Nephron progenitor cell (in vitro differentiated cells): Measurements from ENCODE around the gene SIN3A.

Experiments used
- DNase-seq: peaks from one replicate; pipeline ENCODE4 v3.0.0; 2021
- H3K27ac Mint-ChIP-seq: 2 replicates; pipeline ENCODE4 v1.8.0; 2021; ENCODE audit warnings: mild to moderate bottlenecking, moderate library complexity, mixed read lengths
- H3K27me3 Mint-ChIP-seq: 2 replicates; pipeline ENCODE4 v1.8.0; 2021; ENCODE audit warnings: mild to moderate bottlenecking, low read depth, mixed read lengths; ENCODE audit not compliant: poor library complexity
- H3K36me3 Mint-ChIP-seq: 2 replicates; pipeline ENCODE4 v1.8.0; 2021; ENCODE audit warnings: low read depth, mixed read lengths
- H3K4me1 Mint-ChIP-seq: 2 replicates; pipeline ENCODE4 v1.8.0; 2021; ENCODE audit warnings: mixed read lengths
- H3K4me3 Mint-ChIP-seq: 2 replicates; pipeline ENCODE4 v1.8.0; 2021; ENCODE audit warnings: mild to moderate bottlenecking, moderate library complexity, mixed read lengths
- H3K9me3 Mint-ChIP-seq: 2 replicates; pipeline ENCODE4 v1.8.0; 2021; ENCODE audit warnings: mild to moderate bottlenecking, moderate library complexity, mixed read lengths
- TF ChIP-seq, protein P1 (sequence below): fragments of 200-600 bp; sonication (generic); IDR thresholded peaks from 2 replicates; pipeline ENCODE4 v1.5.0; 2021; ENCODE audit warnings: antibody characterized with exemption

SIN3A gene

DNA sequence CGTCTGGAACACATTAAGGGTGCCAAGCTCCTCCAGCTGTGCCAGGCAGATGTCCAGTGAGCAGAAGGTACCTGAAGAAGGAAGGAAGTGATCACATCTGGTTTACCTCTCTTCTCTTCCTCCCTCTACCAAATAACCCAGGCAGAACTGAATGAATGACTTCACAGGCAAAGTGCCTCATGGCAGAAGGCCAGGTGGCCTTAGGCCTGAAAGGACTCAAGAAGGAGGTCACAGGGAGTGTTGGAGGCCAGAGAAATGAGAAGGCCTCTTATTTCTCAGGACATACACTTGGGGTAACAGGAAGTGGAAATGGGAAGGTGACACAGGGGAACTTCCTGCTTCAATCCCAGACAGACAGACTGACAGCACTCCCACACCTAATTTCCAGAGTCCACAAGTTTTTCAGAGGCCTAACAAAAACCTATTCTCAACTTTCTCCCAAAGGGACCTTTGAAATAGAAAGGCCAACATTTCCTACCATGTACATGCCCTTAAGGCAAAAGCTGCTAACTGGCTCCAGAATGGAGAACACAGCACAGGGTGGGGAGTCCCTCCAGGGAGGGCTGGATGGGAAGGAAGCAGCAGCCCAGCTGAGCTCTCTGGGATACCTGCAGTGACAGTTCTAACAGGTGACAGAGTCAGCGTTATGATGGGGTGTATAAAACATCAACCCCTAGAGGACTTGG lies 17.6 kb upstream of the SIN3A start:
- TF ChIP-seq, protein P1, sequence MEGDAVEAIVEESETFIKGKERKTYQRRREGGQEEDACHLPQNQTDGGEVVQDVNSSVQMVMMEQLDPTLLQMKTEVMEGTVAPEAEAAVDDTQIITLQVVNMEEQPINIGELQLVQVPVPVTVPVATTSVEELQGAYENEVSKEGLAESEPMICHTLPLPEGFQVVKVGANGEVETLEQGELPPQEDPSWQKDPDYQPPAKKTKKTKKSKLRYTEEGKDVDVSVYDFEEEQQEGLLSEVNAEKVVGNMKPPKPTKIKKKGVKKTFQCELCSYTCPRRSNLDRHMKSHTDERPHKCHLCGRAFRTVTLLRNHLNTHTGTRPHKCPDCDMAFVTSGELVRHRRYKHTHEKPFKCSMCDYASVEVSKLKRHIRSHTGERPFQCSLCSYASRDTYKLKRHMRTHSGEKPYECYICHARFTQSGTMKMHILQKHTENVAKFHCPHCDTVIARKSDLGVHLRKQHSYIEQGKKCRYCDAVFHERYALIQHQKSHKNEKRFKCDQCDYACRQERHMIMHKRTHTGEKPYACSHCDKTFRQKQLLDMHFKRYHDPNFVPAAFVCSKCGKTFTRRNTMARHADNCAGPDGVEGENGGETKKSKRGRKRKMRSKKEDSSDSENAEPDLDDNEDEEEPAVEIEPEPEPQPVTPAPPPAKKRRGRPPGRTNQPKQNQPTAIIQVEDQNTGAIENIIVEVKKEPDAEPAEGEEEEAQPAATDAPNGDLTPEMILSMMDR = no peak
- DNase-seq = no peak

DNA sequence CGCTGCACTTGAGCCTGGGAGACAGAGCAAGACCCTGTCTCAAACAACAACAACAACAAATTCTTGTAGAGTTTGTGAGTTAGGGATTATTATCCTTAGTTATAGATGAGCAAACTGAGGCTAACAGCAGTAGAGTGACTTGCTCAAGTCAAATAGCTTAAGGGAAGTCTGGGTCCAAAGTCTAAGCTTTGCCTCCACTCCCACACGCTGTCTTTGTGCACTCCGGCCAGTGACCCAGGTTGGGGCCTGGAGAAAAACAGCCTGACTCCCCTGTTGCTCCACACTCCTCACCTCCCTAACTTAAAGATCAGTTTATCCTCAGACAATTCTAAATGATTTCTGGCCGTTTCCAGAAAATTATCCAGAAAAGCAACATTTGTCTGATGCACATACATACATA lies 9.2 kb upstream of the SIN3A start:
- Mint-ChIP-seq H3K4me1 (peaks cover 49% of the 10 kb centered on the region), H3K4me3 (no peak overlapping the region), H3K27me3 (peaks cover 6% of the 10 kb centered on the region), H3K36me3 (peaks cover 9% of the 10 kb centered on the region), H3K27ac (peak overlapping the region; percentile 73), H3K9me3 (no peaks in the 10 kb centered on the region)
- TF ChIP-seq, protein P1 = no peak
- no peak for DNase-seq

More for the DNA sequence above, 17.6 kb upstream of the SIN3A start:
- H3K27ac Mint-ChIP-seq = peak overlapping the region; percentile 84
- H3K27me3 Mint-ChIP-seq = peaks cover 2% of the 10 kb centered on the region
- peaks cover 13% of the 10 kb centered on the region for H3K4me1 Mint-ChIP-seq
- H3K36me3 Mint-ChIP-seq = peaks cover 72% of the 10 kb centered on the region
- no peak overlapping the region for H3K4me3 Mint-ChIP-seq
- H3K9me3 Mint-ChIP-seq = no peaks in the 10 kb centered on the region

DNA sequence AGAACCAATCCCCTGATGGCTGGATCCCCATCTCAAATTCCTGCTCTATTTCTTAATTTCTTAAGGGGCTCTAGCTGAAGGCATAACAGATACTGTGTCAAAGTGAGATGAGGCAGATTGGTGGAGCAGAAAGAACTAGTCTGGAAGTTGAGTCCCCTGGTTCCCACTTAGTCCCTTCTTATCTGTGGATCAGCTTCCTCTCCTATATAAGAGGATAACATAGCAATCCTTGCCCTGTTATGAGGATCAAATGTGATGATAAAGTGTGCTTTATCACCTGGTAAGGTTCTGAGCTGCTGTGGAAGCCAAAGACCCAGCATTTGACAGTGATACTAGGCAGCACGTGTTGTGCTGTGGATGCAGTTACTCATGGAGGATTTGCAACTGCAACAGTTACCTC lies 8.1 kb upstream of the SIN3A start:
- Mint-ChIP-seq H3K4me3 (no peak overlapping the region), H3K27me3 (peaks cover 4% of the 10 kb centered on the region), H3K4me1 (peaks cover 44% of the 10 kb centered on the region), H3K27ac (no peak overlapping the region), H3K9me3 (no peaks in the 10 kb centered on the region), H3K36me3 (peaks cover 4% of the 10 kb centered on the region)
- TF ChIP-seq, protein P1 = no peak
- no peak for DNase-seq

DNA sequence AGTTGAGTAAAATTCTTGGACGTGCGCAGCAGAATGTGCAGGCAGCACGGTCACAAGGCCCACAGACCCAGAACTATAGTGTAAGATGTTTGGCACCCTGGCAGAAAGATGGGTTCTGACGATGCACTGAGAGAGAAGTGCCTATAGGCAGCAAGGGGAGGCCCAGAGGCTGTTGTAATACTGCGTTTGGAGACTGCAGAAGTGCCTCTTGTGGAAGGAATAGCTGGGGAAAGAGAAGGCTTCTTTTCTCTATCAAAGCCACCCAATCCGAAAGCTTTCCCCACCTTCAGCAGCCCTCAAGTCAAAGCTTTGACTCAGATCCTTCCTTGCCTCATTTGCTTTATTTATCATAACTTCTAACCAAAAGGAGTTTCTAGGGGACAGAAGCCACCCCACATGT lies 5.2 kb upstream of the SIN3A start:
- Mint-ChIP-seq H3K27me3 (peaks cover 3% of the 10 kb centered on the region), H3K9me3 (no peaks in the 10 kb centered on the region), H3K27ac (no peak overlapping the region)

DNA sequence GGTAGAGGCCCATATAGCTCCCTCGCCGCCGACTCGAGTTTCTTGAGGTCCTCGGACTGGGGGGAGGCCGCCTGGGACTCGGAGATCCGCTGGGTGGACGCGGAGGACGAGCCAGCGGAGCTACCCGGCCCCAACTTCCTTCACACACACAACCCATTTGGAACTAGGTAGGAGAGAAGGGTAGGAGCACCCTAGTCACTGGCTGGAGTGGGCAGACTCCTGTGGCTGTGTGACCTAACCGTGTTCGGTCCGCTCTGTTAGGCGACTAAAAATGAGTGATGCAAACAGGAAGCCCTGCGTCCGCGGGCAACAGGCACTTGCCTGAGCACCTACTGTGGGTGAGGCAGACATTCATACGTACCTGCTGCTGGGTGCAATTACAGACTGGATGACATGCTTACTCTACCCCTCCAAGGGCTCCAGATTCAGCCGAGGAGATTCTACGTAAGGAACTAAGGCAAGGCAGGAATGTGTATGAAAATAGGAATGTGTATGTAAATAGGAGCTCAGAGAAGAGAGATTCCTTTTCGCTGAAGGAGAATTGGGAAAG lies 4.6 kb upstream of the SIN3A start:
- H3K27ac Mint-ChIP-seq = peak overlapping the region; percentile 92
- peak overlapping the region; percentile 90 for H3K4me3 Mint-ChIP-seq
- H3K36me3 Mint-ChIP-seq = no peaks in the 10 kb centered on the region
- TF ChIP-seq, protein P1 = no peak
- peaks cover 3% of the 10 kb centered on the region for H3K27me3 Mint-ChIP-seq
- DNase-seq = no peak
- no peaks in the 10 kb centered on the region for H3K9me3 Mint-ChIP-seq
- peaks cover 38% of the 10 kb centered on the region for H3K4me1 Mint-ChIP-seq

More for the DNA sequence above, 5.2 kb upstream of the SIN3A start:
- Mint-ChIP-seq H3K4me3 (peak overlapping the region; percentile 90), H3K36me3 (no peaks in the 10 kb centered on the region), H3K4me1 (peaks cover 45% of the 10 kb centered on the region)
- no peak for DNase-seq
- TF ChIP-seq, protein P1 = no peak
